ENCODE data around the gene RASSF4. TPM values are rescaled to one million over a fixed set of nuclear protein-coding genes. Genes with fewer than 3 reads are reported as not detected.

Gene RASSF4, protein sequence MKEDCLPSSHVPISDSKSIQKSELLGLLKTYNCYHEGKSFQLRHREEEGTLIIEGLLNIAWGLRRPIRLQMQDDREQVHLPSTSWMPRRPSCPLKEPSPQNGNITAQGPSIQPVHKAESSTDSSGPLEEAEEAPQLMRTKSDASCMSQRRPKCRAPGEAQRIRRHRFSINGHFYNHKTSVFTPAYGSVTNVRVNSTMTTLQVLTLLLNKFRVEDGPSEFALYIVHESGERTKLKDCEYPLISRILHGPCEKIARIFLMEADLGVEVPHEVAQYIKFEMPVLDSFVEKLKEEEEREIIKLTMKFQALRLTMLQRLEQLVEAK
- total RNA-seq (2014; rRNA removed; shearing (Covaris generic)) = 1.7 and 2.6 TPM in 2 replicates

DNA sequence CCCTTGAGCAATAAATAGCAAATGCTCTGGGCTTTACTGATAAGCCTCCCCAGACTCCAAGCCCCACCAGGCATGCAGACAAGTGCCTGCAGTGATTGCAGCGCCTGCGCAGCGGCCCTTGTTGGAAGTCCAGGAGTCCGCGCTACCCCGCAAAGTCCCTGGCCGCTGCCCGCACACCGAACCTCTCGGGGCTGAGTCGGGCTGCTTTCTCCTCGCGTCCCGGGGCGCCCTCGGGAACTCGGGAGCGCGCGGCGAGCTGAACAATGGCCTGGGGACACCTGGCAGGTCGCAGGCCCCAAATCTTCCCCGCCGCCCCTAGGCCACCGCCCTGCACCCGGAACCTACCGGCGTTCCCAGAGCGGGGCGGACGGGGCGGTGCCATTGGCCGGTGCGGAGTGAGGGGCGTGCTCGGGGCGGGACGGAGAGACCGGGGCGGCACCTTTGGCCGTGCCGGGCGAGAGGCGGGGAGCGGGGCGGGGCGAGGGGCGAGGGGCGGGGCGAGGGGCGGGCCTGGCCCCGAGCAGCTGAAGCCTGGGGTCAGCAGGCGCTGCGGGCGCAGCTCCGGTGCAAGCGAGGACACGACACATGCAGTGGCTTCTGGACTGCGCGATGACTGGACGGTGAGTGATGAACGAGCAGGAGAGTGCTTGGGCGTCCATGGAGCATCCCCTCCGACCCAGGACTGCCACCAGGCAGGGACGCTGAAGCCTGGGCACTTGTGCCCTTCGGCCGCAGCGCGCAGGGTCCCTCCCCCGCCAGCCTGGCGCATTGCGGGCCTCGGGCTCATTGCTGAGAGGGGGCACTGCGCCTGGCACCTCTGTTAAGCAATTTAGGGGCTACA lies at the start of gene RASSF4:
RASSF4 (plus strand) TSS at position 556 of the 841 bp plus-strand sequence. CDS start 10,401 bp downstream, outside the sequence.

DNA sequence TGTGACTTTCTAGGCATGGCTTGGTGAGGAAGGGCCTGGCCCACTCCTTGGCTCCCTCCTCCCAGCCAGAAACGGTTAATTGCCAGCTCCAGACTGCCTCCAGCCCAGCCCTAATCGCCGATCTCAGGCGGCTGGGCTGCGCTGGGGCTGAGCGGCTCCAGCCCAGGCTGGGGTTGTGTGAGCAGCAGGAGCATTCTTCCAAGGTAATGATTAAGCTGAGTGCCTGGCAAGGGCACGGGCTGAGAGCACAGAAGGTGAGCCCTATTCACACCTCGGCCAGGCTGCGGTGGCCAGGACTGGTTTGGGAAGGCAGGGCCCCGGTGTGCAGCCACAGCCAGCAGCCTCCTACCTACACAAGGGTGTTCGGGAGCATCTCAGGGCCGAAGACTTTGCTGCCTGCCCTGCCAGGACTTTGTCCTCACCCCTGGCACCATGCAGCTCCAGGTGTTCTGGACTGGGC lies 48.5 kb upstream of the RASSF4 start, which contains the start of gene TMEM72:
TMEM72 (plus strand) TSS at position 257 of the 460 bp plus-strand sequence; CDS start at position 433, 176 bp downstream.

GRCh38 chr10:44978570-44979280 lies 19.1 kb downstream of the RASSF4 start, which contains the start of gene DEPP1:
DEPP1 (minus strand) TSS chr10:44978809; CDS start chr10:44978030, 779 bp downstream.

GRCh38 chr10:45000752-45001380 lies 41.3 kb downstream of the RASSF4 start, which contains the start of gene ZNF22:
ZNF22 (plus strand) TSS chr10:45000923; CDS start chr10:45003369, 2,446 bp downstream.

Other genes with a start within 250 kb of the RASSF4 start
- gene TMEM72, start 48.5 kb upstream of the RASSF4 start, total RNA-seq (2014; rRNA removed; shearing (Covaris generic)) = 0.08 TPM in 1 of 2 replicates, not detected in the other
- gene DEPP1, start 19.0 kb downstream of the RASSF4 start, total RNA-seq (2014; rRNA removed; shearing (Covaris generic)) = 2.0 and 2.9 TPM in 2 replicates
- 10.0 and 13.1 TPM in 2 replicates for gene ZNF22, start 41.1 kb downstream of the RASSF4 start, total RNA-seq (2014; rRNA removed; shearing (Covaris generic))